Vagina (tissue), 2 donors: ENCODE results near the gene SNX32.

ENCODE experiments used
- CTCF ChIP-seq, 3 experiments: fragments of 450-650 bp in 2 of 3; fragments of 200-600 bp in 1 of 3; sonication (generic) in 1 of 3; IDR thresholded peaks; one replicate each; pipeline ENCODE4 v1.5.1; 2017 to 2019; ENCODE audit warnings: antibody characterized with exemption in 3 of 3, mild to moderate bottlenecking in 2 of 3, moderate library complexity in 2 of 3
- POLR2A ChIP-seq, 2 donors: fragments of 450-650 bp; IDR thresholded peaks; one replicate each; pipeline ENCODE4 v1.6.1; 2017; ENCODE audit warnings: antibody characterized with exemption in 2 of 2, mild to moderate bottlenecking in 2 of 2, moderate library complexity in 2 of 2

DNA sequence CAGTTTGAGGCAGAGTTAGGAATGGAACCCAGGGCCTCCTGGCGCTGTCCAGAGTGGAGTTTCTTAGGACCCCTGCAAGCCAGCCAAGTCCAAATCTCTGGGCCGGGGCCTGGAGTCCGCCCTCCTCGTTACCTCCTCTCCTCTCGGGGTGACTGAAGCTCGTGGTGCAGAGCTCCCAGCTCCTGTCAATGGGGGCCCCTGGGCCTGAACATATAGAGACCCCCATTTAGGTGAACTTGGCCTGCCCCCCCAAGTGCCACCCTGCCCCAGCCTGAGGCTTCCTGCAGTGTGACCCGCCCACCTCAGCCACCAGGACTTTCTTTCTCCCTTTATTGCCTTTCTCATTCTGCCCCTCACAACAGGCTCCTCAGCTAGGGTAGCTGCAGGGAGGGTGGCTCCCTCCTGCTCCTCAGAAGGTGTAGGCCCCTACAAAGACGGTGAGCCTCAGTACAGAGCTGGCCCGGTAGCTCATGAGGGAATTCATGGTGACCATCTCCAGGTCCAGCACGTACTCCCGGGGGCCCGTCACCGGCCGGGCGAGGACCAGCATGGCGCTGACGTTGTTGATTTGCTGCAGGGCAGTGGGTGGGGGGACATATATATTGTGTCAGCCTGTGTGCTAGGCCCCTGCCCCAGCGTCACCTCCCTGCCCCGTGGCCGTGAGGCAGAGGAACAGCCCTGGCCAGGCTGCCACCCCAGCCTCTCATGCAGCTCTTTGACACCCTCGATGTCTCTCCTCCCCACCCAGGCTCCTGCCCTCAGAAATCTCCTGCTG lies 32.9 kb downstream of the SNX32 start:
- TF ChIP-seq POLR2A (IDR thresholded peaks at IDR 0.05) (no peak), CTCF (IDR thresholded peaks at IDR 0.05) (no peak)
